ENCODE measurements around the gene ST8SIA1.
"Not testable (repeated sequence)": the region's sequence is repeated elsewhere in the genome, so short reads cannot be mapped to it uniquely, and the experiment has no call there.

Gene ST8SIA1

GRCh38 chr12:22149286-22149685, 185.2 kb downstream of the ST8SIA1 start:
- DNase-seq = not testable (repeated sequence)

- peak; percentile 64 for DNase-seq
Measured at GRCh38 chr12:22146686-22147085, 187.8 kb downstream of the ST8SIA1 start.

Measured in CD4-positive, alpha-beta T cell treated with Interleukin-4 for 4 hours (primary cell).